Upper lobe of left lung (tissue), 6 donors: ENCODE measurements around the gene TMPRSS2. TPM values are rescaled to one million over a fixed set of nuclear protein-coding genes. Genes with fewer than 3 reads are reported as not detected.

Experiments used
- ATAC-seq, 2 donors: fragments of 200-7000 bp; cut with Tn5 transposase; one replicate each; pipeline ENCODE4 v1.9.1; 2022; ENCODE audit warnings: mild to moderate bottlenecking in 2 of 2, moderate library complexity in 2 of 2; ENCODE audit not compliant: low FRiP score in 2 of 2
- DNase-seq, 2 donors: peaks; one replicate each; pipeline ENCODE4 v3.0.0-alpha.2; 2019 to 2020
- H3K27ac ChIP-seq, 4 donors: fragments of 200-600 bp; sonication (generic); one replicate each; pipeline ENCODE4 v1.5.1; 2016 to 2019
- H3K27me3 ChIP-seq, 4 donors: fragments of 200-600 bp; sonication (generic); one replicate each; pipeline ENCODE4 v1.5.1; 2017 to 2019
- H3K36me3 ChIP-seq, 4 donors: fragments of 200-600 bp; sonication (generic); one replicate each; pipeline ENCODE4 v1.5.1; 2016 to 2019
- H3K4me1 ChIP-seq, 4 donors: fragments of 200-600 bp; sonication (generic); one replicate each; pipeline ENCODE4 v1.5.1; 2018 to 2019
- H3K4me3 ChIP-seq, 4 donors: fragments of 200-600 bp; sonication (generic); one replicate each; pipeline ENCODE4 v1.5.1; 2017 to 2019; ENCODE audit warnings: mild to moderate bottlenecking in 2 of 4, moderate library complexity in 1 of 4
- H3K9me3 ChIP-seq, 4 donors: fragments of 200-600 bp; sonication (generic); one replicate each; pipeline ENCODE4 v1.5.1; 2018 to 2019
- CTCF ChIP-seq, 6 experiments: fragments of 450-650 bp in 4 of 6; fragments of 200-600 bp in 2 of 6; sonication (generic) in 2 of 6; IDR thresholded peaks; one replicate each; pipeline ENCODE4 v1.5.1; 2016 to 2019; ENCODE audit warnings: antibody characterized with exemption in 6 of 6
- EP300 ChIP-seq, 4 donors: sonication (generic); formaldehyde crosslinking; IDR thresholded peaks; one replicate each; pipeline ENCODE4 v1.5.1; 2017; ENCODE audit warnings: antibody characterized with exemption in 4 of 4, control low read depth in 2 of 4
- POLR2A ChIP-seq, 4 donors: fragments of 450-650 bp; IDR thresholded peaks; one replicate each; pipeline ENCODE4 v1.5.1; 2016 to 2017; ENCODE audit warnings: antibody characterized with exemption in 4 of 4, mild to moderate bottlenecking in 2 of 4
- POLR2AphosphoS5 ChIP-seq, 2 donors: sonication (generic); formaldehyde crosslinking; IDR thresholded peaks; one replicate each; pipeline ENCODE4 v1.5.1; 2017; ENCODE audit warnings: antibody characterized with exemption in 2 of 2
- WGBS, 2 donors: methylation state at CpG; one replicate each; pipeline ENCODE4 v1.1.5; 2017 to 2018; 5-methylcytosine and 5-hydroxymethylcytosine counted together
- total RNA-seq, 6 donors: library from RNA; depleted of rRNA in 4 of 6; stranded (reverse); fragments of >200 nt in 4 of 6; gene quantifications; one replicate each; pipeline versions ENCODE4 v1.1.0 to v1.2.1, GENCODE V29; 2016 to 2021
- donor health status: DM: no; HTN: no; CAD: no; lungs with moderate emphysema.
- donor health status: DM: no; HTN: yes; CAD: no; lungs with severe emphysema.

Gene TMPRSS2
- total RNA-seq, 6 donors from 2014 or later: 65.3 to 195 (median 98.5) TPM

GRCh38 chr21:41509145-41509496, 1.2 kb upstream of the TMPRSS2 start:
- no peaks in the 10 kb centered on the region for H3K36me3 ChIP-seq
- peak overlapping the region in 3 of 4 donors; percentile 87 to 88 (median 88) for H3K27ac ChIP-seq
- ATAC-seq (no peak), DNase-seq (no peak)
- peak overlapping the region in 1 of 4 donors; percentile 62 for H3K4me3 ChIP-seq
- peaks cover 0 to 28% (median 2%) of the 10 kb centered on the region in 4 donors for H3K4me1 ChIP-seq
- peaks cover 0 to 23% (median 9%) of the 10 kb centered on the region in 4 donors for H3K27me3 ChIP-seq
- WGBS, 2 donors: 47 to 54% methylated on average over 7 of the region's 7 CpGs
- no peaks in the 10 kb centered on the region for H3K9me3 ChIP-seq
- TF ChIP-seq EP300 (IDR thresholded peaks at IDR 0.05) (no peak), POLR2A (IDR thresholded peaks at IDR 0.05) (no peak), POLR2AphosphoS5 (IDR thresholded peaks at IDR 0.05) (no peak), CTCF (IDR thresholded peaks at IDR 0.05) (no peak)

GRCh38 chr21:41508415-41509144, 622 bp upstream of the TMPRSS2 start:
- Histone ChIP-seq H3K27me3 (peaks cover 0 to 23% (median 9%) of the 10 kb centered on the region in 4 donors), H3K4me1 (peaks cover 0 to 33% (median 2%) of the 10 kb centered on the region in 4 donors), H3K27ac (peak overlapping the region; percentile 86 to 88 (median 88)), H3K36me3 (no peaks in the 10 kb centered on the region), H3K9me3 (no peaks in the 10 kb centered on the region), H3K4me3 (peak overlapping the region in 3 of 4 donors; percentile 49 to 62 (median 60))
- no peak for TF ChIP-seq POLR2A (IDR thresholded peaks at IDR 0.05)
- peak in 3 of 6 experiments; percentile 6 to 22 (median 10) for TF ChIP-seq CTCF (IDR thresholded peaks at IDR 0.05)
- no peak for TF ChIP-seq POLR2AphosphoS5 (IDR thresholded peaks at IDR 0.05)
- TF ChIP-seq EP300 (IDR thresholded peaks at IDR 0.05): no peak
- DNase-seq: no peak
- peak; percentile 22 to 44 for ATAC-seq
- WGBS, 2 donors: 4 to 23% methylated on average over 4 to 19 of the region's 28 CpGs

GRCh38 chr21:41506611-41507520, 1.1 kb downstream of the TMPRSS2 start:
- peak overlapping the region; percentile 86 to 88 (median 88) for H3K27ac ChIP-seq
- DNase-seq (peak; percentile 50 to 85), ATAC-seq (peak; percentile 31 to 39)
- H3K36me3 ChIP-seq: no peaks in the 10 kb centered on the region
- H3K27me3 ChIP-seq: peaks cover 0 to 23% (median 9%) of the 10 kb centered on the region in 4 donors
- WGBS, 2 donors: 4% methylated on average over 39 of the region's 64 CpGs; no CpG with 5 or more reads in 1 of the 2 donors
- peak overlapping the region in 3 of 4 donors; percentile 49 to 62 (median 60) for H3K4me3 ChIP-seq
- TF ChIP-seq POLR2AphosphoS5 (IDR thresholded peaks at IDR 0.05): peak in 1 of 2 donors; percentile 21
- peak in 1 of 4 donors; percentile 15 for TF ChIP-seq POLR2A (IDR thresholded peaks at IDR 0.05)
- TF ChIP-seq EP300 (IDR thresholded peaks at IDR 0.05): no peak
- peak in 2 of 6 experiments; percentile 7 to 19 for TF ChIP-seq CTCF (IDR thresholded peaks at IDR 0.05)
- H3K9me3 ChIP-seq: no peaks in the 10 kb centered on the region
- peaks cover 0 to 48% (median 6%) of the 10 kb centered on the region in 4 donors for H3K4me1 ChIP-seq

GRCh38 chr21:41506005-41506594, 1.9 kb downstream of the TMPRSS2 start:
- no peak for DNase-seq
- H3K4me1 ChIP-seq: peaks cover 0 to 52% (median 9%) of the 10 kb centered on the region in 4 donors
- peak overlapping the region in 3 of 4 donors; percentile 49 to 62 (median 60) for H3K4me3 ChIP-seq
- 32 to 54% methylated on average over 5 to 7 of the region's 7 CpGs for WGBS, 2 donors
- no peaks in the 10 kb centered on the region for H3K9me3 ChIP-seq
- TF ChIP-seq EP300 (IDR thresholded peaks at IDR 0.05): no peak
- no peak for TF ChIP-seq POLR2A (IDR thresholded peaks at IDR 0.05)
- no peak for TF ChIP-seq CTCF (IDR thresholded peaks at IDR 0.05)
- no peak for TF ChIP-seq POLR2AphosphoS5 (IDR thresholded peaks at IDR 0.05)
- H3K27ac ChIP-seq: peak overlapping the region; percentile 86 to 88 (median 88)
- H3K27me3 ChIP-seq: peaks cover 0 to 23% (median 9%) of the 10 kb centered on the region in 4 donors
- no peaks in the 10 kb centered on the region for H3K36me3 ChIP-seq
- no peak for ATAC-seq
